Adrenal gland (tissue), 5 donors: ENCODE measurements around the gene HHATL.

Experiments used
- CTCF ChIP-seq, 6 experiments: fragments of 450-650 bp in 4 of 6; fragments of 200-600 bp in 2 of 6; sonication (generic) in 1 of 6; IDR thresholded peaks; 1 replicate in 5 of 6; 2 replicates in 1 of 6; pipeline versions ENCODE4 v1.5.1 to v1.8.0; 2016 to 2021; ENCODE audit warnings: antibody characterized with exemption in 6 of 6, mild to moderate bottlenecking in 2 of 6, moderate library complexity in 1 of 6
- POLR2A ChIP-seq, 2 donors: fragments of 450-650 bp; IDR thresholded peaks; one replicate each; pipeline ENCODE4 v1.6.1; 2017; ENCODE audit warnings: antibody characterized with exemption in 2 of 2, mild to moderate bottlenecking in 2 of 2, moderate library complexity in 1 of 2
- donor health status: DM: no; HTN: no; CAD: no.

- no peak for TF ChIP-seq POLR2A (IDR thresholded peaks at IDR 0.05)
- TF ChIP-seq CTCF (IDR thresholded peaks at IDR 0.05): no peak
Observed at GRCh38 chr3:42713747-42714146, 11.1 kb upstream of the HHATL start.
